ENCODE results near the gene VWA5B2. TPM values are rescaled to one million over a fixed set of nuclear protein-coding genes. Genes with fewer than 3 reads are reported as not detected.

The VWA5B2 gene
- total RNA-seq, 1 donor: under 0.01 TPM

GRCh38 chr3:184248454-184249411 lies 19.3 kb downstream of the VWA5B2 start, which contains the start of gene ALG3:
Gene ALG3 (minus strand): TSS chr3:184248962. CDS start chr3:184248940, 22 bp downstream.
- no peaks in the 10 kb centered on the region for H3K27me3 ChIP-seq (ENCODE audit: insufficient read depth, low read length)
- peak within 1 kb of the TSS; percentile 57 for H3K4me3 ChIP-seq (ENCODE audit: low read length)
- H3K4me1 ChIP-seq (ENCODE audit: insufficient read depth, low read length): peaks cover 21% of the 10 kb centered on the region
- no peaks in the 10 kb centered on the region for H3K9me3 ChIP-seq (ENCODE audit: low read depth, low read length)

- no peaks in the 10 kb centered on the region for H3K9me3 ChIP-seq (ENCODE audit: low read depth, low read length)
- peaks cover 21% of the 10 kb centered on the region for H3K4me1 ChIP-seq (ENCODE audit: insufficient read depth, low read length)
- peak within 1 kb of the TSS; percentile 57 for H3K4me3 ChIP-seq (ENCODE audit: low read length)
- no peaks in the 10 kb centered on the region for H3K27me3 ChIP-seq (ENCODE audit: insufficient read depth, low read length)
Observed at GRCh38 chr3:184249412-184250166, 20.2 kb downstream of the VWA5B2 start, which contains the start of gene EEF1AKMT4. Gene EEF1AKMT4 (plus strand): TSS chr3:184249672. CDS start chr3:184249695, 23 bp downstream.

- H3K4me1 ChIP-seq (ENCODE audit: insufficient read depth, low read length): peaks cover 21% of the 10 kb centered on the region
- peak overlapping the region; percentile 57 for H3K4me3 ChIP-seq (ENCODE audit: low read length)
- no peaks in the 10 kb centered on the region for H3K27me3 ChIP-seq (ENCODE audit: insufficient read depth, low read length)
- H3K9me3 ChIP-seq (ENCODE audit: low read depth, low read length): no peaks in the 10 kb centered on the region
Observed at GRCh38 chr3:184250167-184250828, 20.9 kb downstream of the VWA5B2 start.

GRCh38 chr3:184255291-184256039 lies 26.1 kb downstream of the VWA5B2 start:
- Histone ChIP-seq H3K27me3 (ENCODE audit: insufficient read depth, low read length) (peaks cover 13% of the 10 kb centered on the region), H3K4me3 (ENCODE audit: low read length) (no peak overlapping the region), H3K4me1 (ENCODE audit: insufficient read depth, low read length) (peaks cover 5% of the 10 kb centered on the region), H3K9me3 (ENCODE audit: low read depth, low read length) (no peaks in the 10 kb centered on the region)

GRCh38 chr3:184257083-184257915 lies 27.9 kb downstream of the VWA5B2 start:
- no peak overlapping the region for H3K4me3 ChIP-seq (ENCODE audit: low read length)
- no peaks in the 10 kb centered on the region for H3K9me3 ChIP-seq (ENCODE audit: low read depth, low read length)
- peaks cover 24% of the 10 kb centered on the region for H3K27me3 ChIP-seq (ENCODE audit: insufficient read depth, low read length)
- H3K4me1 ChIP-seq (ENCODE audit: insufficient read depth, low read length): peaks cover 19% of the 10 kb centered on the region

- Histone ChIP-seq H3K4me1 (ENCODE audit: insufficient read depth, low read length) (peaks cover 27% of the 10 kb centered on the region), H3K27me3 (ENCODE audit: insufficient read depth, low read length) (peaks cover 33% of the 10 kb centered on the region), H3K4me3 (ENCODE audit: low read length) (no peak overlapping the region), H3K9me3 (ENCODE audit: low read depth, low read length) (no peaks in the 10 kb centered on the region)
Observed at GRCh38 chr3:184258926-184259325, 29.5 kb downstream of the VWA5B2 start.

- peaks cover 36% of the 10 kb centered on the region for H3K27me3 ChIP-seq (ENCODE audit: insufficient read depth, low read length)
- H3K9me3 ChIP-seq (ENCODE audit: low read depth, low read length): no peaks in the 10 kb centered on the region
- H3K4me1 ChIP-seq (ENCODE audit: insufficient read depth, low read length): peaks cover 27% of the 10 kb centered on the region
- H3K4me3 ChIP-seq (ENCODE audit: low read length): no peak overlapping the region
Observed at GRCh38 chr3:184259396-184259877, 30.1 kb downstream of the VWA5B2 start.

GRCh38 chr3:184259878-184260723 lies 30.7 kb downstream of the VWA5B2 start:
- Histone ChIP-seq H3K9me3 (ENCODE audit: low read depth, low read length) (no peaks in the 10 kb centered on the region), H3K27me3 (ENCODE audit: insufficient read depth, low read length) (peaks cover 42% of the 10 kb centered on the region), H3K4me3 (ENCODE audit: low read length) (no peak overlapping the region), H3K4me1 (ENCODE audit: insufficient read depth, low read length) (peaks cover 27% of the 10 kb centered on the region)

GRCh38 chr3:184260724-184261269 lies 31.4 kb downstream of the VWA5B2 start:
- Histone ChIP-seq H3K9me3 (ENCODE audit: low read depth, low read length) (no peaks in the 10 kb centered on the region), H3K4me3 (ENCODE audit: low read length) (no peak overlapping the region), H3K27me3 (ENCODE audit: insufficient read depth, low read length) (peaks cover 42% of the 10 kb centered on the region), H3K4me1 (ENCODE audit: insufficient read depth, low read length) (peaks cover 27% of the 10 kb centered on the region)

- Histone ChIP-seq H3K4me3 (ENCODE audit: low read length) (no peak within 1 kb of the TSS), H3K9me3 (ENCODE audit: low read depth, low read length) (no peaks in the 10 kb centered on the region), H3K4me1 (ENCODE audit: insufficient read depth, low read length) (peaks cover 27% of the 10 kb centered on the region), H3K27me3 (ENCODE audit: insufficient read depth, low read length) (peaks cover 44% of the 10 kb centered on the region)
Observed at GRCh38 chr3:184261270-184261853, 32.0 kb downstream of the VWA5B2 start, which contains the start of gene CAMK2N2. Gene CAMK2N2 (minus strand): TSS chr3:184261553. CDS start chr3:184261285, 268 bp downstream.

- H3K9me3 ChIP-seq (ENCODE audit: low read depth, low read length): no peaks in the 10 kb centered on the region
- no peak overlapping the region for H3K4me3 ChIP-seq (ENCODE audit: low read length)
- H3K4me1 ChIP-seq (ENCODE audit: insufficient read depth, low read length): peaks cover 27% of the 10 kb centered on the region
- peaks cover 46% of the 10 kb centered on the region for H3K27me3 ChIP-seq (ENCODE audit: insufficient read depth, low read length)
Observed at GRCh38 chr3:184261854-184262763, 32.7 kb downstream of the VWA5B2 start.
